HG02981 (cell line): Measurements from ENCODE around the gene ITGAE.
A peak's percentile ranks its signal among the peaks of the same experiment; 100 is the strongest.

Experiments
- ATAC-seq: cut with Tn5 transposase; IDR thresholded peaks from one replicate; pipeline ENCODE4 v1.9.1; 2021; ENCODE audit warnings: mild to moderate bottlenecking, moderate library complexity; ENCODE audit not compliant: unreplicated experiment

ITGAE gene

DNA sequence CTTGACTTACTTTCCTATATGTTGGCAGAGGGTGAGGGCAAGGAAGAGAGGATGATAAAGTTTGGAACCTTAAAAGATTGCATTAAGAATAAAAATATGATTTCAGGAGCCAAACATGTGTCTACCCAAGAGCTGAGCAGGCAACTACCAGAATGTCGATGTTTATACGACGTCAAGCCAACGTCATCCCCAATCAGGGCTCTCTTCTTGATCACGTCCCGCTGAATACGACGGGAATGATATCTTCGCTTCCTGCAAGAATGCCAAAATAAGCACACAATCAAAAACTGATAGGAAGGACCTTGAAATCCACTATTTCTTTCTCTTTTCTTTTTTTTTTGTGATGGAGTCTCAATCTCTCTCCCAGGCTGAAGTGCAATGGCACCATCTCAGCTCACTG lies 20.1 kb upstream of the ITGAE start:
- ATAC-seq: no peak

DNA sequence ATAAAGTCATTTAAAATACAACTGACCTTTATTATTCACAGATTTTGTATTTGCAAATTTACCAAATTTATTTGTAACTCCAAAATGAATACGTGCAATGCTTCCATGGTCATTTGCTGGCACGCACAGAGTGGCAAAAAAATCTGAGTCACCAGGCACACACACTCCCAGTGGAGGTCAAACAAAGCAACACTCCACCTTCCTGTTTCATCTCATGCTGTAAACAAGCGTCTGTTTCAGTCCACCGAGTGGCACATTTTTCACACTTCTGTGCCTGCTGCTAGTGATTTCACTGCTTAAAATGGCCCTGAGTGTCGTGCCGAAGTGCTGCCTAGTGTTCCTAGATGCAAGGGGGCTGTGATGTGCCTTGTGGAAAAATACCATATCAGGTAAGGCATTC lies 17.8 kb upstream of the ITGAE start:
- ATAC-seq: no peak

DNA sequence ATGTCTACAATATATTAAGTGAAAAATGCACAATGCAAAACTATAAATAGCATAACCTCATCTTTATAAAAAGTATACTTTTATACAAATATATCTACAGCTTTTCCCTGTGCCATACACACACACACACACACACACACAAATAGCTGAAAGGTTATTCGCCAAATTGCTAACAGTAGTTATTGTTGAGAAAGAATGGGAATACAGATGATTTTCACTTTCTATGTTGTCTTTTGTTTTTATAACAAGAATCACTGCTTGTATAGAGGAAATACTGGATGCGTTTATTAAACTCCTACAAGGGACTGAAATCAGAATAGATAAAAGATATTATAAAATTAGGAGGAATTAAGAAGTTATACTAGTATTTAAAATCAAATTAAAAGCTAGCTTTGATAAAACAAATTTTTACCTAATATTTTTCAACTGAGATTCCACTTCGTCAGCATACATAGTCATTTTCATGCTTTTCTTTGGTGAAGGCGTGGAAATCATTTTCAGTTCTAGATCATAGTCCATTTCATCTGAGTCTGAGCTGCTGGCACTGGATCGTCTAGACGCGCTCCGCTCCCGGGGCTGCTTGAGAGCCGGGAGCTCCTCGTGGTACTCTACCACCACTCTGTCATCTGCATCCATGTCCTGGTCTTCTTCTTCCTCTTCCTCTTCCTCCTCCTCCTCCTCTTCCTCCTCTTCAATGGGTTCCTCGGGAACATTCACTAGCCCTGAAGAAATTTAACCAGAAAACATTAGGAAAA lies 17.0 kb upstream of the ITGAE start:
- ATAC-seq: no peak

DNA sequence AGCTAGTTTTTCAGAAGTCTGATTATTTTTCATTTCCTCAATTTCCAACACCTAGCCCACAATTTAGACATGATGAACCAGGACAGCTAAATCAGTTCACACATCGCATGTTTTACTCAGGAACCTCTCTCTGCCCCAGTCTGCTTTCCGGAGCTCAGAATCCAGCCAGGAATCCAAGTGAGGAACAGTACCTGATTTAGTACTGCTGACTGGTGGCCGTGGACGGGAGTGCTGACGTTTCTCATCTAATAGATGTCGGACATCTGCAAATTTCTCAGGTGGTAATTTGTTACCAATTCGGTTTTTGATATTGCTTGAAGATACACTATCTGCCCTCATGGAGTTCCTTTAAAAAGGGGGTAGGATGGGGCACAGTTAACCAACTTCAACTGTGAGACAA lies 14.9 kb upstream of the ITGAE start:
- ATAC-seq: no peak

DNA sequence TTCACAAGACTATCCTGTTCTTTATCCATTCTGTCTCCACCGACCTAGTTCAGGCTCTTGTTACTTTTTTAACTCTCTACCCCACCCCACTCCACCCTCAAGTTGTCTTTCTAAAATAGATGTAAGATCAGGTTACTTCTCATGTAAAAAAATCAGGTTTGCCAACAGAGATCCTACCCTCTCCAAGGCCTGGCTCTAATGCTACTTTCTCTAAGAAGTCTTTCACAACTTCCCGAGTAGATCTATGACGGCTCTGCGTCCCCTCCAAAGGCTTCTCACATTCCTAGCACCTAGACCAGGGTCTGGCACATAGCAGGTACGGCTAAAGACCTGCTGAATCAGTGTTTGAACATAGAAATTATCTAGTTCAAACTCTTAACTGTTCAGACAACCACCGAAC lies 14.1 kb upstream of the ITGAE start:
- ATAC-seq: no peak

DNA sequence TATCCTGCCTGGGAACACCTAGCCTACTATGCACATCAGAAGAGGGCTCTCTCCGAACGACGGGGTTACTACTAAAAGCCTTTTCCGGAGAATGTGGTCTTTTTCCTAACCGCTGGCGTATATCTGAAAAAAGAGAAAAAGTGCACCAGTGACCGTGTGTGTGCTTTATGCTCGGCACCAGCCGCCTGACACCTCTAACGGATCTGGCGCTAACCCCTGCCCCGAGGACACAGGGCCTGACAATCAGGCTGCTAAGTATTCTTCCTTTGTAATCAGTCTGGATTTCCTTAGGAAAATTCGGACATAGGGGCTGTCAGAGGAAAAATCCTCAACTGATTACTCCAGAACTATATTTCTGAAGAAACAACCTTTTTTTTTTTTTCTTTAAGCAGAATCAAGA lies 13.4 kb upstream of the ITGAE start:
- ATAC-seq: no peak

DNA sequence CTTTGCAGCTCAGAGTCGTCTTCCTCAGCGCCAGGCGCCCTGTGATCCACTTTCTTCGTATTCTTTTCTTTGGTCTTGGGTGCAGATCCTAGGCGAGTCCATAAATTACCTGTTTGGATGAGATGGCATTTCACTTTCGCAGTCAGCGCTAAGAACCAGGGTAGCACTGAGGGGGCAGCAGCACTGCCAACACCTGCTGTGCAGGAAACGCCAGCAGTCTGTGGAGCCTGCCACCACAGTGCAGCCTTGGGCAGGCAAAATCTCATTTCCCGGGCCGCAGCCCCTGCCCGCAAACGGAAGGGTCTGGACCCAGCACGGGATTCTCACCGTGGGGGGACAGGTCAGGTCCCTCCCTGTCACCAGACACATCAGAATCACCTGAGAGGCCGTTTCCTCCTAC lies 12.2 kb upstream of the ITGAE start:
- no peak for ATAC-seq

DNA sequence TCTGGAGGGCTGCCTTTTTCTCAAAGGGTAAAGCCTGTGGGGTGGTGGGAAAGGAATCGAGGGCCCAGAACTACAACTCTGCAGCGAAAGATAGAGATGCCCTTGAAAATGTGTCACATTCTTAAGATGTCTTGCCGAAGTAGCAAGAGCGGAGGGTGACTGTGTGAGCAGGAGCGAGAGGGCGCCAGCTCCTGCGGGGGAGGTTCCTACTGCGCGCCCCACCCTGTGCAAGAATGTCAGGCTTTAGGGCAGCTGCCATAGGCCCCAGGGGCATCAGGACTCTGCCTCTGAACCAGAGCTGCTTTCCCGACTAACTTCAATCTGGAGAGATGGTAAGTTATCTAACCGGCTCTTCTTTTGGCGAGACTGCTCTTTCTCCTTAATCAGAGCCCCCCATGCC lies 11.8 kb upstream of the ITGAE start:
- ATAC-seq: no peak

DNA sequence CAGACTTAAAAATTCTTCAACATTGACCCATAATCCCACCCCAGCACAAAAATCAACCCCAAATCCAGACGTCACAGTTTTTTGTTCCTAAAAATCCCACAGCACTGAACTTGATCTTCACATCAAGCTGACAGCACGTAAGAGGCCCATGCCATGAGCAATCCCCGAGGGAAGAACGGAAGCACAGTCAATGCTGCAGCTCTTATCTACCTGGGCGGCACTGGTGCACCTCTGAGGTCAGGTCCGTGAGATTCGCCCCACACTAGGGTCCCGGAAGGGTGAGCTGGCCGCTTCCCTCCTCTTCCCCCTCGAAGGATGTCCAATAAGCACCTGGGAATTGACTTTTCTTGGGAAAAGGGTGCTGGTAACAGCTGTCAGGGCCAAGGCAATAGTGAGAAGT lies 11.3 kb upstream of the ITGAE start:
- no peak for ATAC-seq

DNA sequence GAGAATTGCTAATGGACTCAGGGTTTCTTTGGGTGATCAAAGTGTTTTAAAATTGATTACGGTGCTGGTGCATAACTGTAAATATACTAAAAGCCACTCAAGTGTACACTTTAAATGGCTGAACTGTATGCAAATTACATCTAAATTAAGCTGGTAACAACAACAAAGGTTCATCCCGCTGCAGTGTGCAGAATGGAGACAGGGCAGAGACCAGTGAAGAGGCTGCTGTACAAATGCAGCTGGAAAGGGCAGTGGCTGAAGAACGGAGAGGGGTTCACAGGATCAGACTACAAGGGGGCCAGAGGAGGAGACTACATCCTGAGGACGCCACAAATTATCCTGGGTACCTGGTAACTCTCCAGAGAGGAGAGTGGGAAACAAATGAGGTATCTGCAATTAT lies 9.0 kb upstream of the ITGAE start:
- no peak for ATAC-seq

DNA sequence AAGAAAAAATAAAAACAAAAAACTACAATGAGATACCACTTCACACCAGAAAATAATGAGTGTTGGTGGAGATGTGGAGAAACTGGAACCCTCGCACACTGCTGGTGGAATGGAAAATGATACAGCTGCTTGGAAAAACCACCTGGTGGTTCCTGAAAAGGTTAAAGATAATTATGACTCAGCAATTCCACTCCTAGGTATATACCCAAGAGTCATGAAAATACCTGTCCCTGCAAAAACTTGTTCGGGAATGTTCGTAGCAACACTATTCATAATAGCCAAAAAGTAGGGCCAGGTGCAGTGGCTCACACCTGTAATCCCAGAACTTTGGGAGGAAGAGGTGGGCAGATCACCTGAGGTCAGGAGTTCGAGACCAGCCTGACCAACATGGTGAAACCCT lies 8.1 kb upstream of the ITGAE start:
- ATAC-seq: no peak

DNA sequence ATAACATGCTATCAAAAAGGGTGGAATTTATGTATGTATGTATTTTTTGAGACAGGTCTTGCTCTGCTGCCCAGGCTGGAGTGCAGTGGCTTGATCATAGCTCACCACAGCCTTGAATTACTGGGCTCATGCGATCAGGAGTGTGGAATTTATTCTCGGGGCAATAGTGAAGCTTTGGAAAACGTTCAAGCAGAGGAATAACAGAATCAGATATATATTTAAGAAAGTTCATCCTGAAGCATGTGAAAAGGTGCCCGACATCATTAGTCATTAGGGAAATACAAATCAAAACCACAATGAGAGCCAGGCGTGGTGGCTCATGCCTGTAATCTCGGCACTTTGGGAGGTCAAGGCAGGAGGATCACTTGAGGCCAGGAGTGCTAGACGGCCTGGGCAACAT lies 7.7 kb upstream of the ITGAE start:
- ATAC-seq: no peak

DNA sequence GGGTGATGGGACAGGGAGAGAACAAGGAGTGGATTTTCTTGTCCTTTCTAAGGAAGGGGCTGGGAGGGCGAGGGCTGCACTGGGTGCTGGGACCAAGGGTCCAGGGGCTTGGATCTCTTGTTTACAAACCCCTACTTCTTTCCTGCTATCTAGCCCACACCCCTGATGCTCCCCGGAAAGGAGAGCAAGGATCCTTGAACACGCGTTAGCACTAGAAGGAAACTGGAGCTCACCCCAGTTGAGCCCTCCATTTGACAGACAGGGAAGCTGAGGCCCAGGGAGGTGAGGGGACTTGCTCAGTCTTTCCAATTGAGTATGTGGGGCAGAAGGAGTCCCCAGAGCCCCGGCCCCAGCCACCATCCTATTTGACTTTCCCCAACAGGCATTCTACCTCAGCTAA lies 4.6 kb upstream of the ITGAE start:
- no peak for ATAC-seq

DNA sequence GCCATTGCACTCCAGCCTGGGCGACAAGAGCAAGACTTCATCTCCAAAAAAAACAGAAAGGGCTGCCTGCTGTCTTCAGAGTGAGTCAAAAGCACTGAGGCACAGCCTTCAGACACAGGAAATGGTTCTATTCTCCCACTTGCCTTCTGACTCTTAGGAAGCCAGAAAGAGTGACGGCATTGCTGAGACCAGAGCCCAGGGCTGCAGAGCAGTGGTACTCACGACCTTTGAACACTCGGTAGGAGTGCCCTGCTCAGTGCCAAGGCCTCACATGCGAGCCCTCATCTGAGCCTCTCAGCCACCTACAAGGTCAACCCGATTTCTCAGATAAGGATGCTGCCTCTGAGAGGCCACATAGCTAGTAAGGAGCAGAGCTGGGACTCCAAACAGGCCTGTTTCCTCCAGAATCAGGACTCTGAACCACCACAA lies 3.5 kb upstream of the ITGAE start:
- peak; percentile 69 for ATAC-seq

DNA sequence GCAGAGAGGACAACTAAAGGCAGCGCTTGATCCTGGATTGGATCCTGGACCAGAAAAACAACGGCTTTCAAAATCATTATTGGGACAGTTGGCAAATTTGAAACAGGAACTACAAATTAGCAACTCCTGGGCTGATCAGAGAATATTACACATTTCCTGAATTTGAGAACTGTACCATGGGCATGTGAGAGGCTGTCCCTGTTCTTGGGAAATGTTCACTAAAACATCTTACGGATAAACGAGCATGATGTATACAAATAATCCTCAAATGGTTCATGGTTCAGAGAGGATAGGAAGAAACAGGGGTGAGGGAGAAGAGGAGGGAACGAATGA lies 2.3 kb upstream of the ITGAE start:
- no peak for ATAC-seq

DNA sequence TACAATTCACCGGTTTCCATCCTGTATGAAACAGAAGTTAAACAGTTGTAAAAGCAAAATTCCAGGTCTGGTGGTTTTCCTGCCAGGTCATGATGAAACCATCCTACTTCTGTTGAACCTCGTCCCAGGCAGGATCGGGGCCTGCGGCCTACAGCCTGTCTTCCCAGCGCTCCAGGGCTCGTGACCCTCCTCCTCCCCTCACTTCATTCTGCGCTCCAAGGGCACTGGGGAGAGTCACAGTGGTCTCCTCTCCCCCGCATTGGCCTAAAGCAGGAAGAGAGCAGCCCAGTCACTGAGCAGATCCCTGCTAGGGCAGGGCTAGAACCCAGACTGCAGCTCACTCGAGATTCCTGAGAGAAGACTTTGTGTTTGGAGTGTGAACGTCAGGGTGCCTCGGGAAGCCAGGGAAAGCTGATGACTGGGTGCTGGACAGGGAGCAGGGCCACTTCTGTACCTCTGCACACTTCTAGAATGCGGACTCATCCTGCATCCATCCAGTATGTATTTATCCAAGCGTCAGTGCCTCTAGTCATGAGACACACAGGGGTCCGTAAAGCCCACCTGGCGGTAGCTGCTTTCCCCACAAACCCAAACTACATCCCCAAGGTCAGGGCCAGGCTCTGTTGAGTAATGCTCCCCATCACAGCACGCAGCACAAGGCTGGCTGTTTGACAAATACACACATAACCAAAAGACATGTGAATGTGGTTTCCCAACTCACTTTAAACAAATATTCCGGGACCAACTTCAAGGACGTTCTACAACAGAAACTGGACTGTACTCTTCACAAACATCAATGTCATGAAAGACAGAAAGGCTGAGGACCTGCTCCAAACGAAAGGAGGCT lies 1.7 kb upstream of the ITGAE start:
- no peak for ATAC-seq

DNA sequence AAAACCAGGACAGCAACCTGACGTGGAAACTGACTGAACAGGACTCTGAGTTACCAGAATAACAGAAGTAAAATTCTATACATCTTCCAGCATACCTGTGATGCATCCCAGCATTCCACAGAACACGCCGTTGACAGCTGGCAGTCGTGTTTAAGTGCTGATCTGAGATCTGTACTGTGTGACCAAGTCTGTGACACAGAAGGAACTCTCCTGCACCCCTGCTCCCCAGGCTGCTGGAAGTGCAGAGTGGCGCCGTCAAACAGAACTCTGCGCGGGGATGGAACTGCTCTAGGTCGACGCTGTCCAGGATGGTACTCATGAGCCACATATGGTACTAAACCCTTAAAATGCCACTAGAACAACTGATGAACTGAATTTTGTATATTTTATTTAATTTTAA lies 804 bp upstream of the ITGAE start:
- ATAC-seq: no peak

DNA sequence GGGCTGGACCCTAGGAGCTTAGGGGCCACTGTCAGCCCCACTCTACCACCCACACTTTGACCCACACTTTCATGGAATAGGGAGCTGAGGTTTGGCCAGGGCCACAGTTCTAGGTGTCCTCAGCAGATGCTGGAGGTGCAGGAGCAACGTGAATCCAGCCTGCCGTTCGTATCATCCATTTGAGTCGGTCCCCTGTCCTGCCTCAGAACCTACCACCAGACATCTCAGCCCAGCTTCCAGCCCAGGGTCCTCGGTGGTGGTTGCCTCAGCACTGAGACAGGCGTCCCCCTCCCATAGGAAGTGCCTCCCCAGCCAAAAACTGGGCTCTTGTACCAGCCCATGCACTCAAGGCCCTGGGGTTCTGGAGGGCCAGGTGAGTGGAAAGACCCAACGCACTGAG lies 359 bp upstream of the ITGAE start:
- ATAC-seq: no peak

DNA sequence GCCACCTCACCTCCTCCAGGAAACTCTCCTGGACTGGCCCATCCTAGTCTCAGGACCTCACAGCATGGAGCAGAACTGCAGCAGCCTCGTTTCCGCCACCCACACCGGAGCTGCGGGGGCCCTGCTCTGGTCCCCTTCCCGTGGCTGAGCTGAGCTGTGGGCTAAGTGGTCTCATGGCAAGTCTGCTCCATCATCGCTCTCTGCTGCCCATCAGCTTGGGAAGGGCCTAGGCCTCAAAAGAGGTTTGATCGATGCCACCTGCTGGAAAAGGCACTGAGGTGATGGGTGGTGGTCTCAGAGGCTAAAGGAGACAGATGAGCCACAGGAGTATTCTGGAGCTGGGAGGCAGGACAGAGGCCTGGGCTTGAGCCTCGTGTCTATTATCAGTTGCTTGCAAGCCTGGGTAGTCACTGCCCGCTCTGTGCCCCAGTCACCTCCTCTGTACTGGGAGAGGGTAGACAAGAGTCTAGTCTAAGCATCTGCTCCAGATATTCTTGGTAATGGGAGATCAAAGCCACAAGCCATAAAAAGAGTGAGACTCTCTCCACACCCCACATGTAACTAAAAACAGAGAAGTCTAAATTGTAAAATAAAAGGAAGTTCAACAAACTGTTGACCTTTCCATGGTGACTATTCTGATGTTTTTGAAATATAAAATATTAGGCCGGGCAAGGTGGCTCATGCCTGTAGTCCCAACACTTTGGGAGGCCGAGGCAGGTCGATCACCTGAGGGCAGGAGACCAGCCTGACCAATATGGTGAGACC lies 1.6 kb downstream of the ITGAE start:
- ATAC-seq: no peak

DNA sequence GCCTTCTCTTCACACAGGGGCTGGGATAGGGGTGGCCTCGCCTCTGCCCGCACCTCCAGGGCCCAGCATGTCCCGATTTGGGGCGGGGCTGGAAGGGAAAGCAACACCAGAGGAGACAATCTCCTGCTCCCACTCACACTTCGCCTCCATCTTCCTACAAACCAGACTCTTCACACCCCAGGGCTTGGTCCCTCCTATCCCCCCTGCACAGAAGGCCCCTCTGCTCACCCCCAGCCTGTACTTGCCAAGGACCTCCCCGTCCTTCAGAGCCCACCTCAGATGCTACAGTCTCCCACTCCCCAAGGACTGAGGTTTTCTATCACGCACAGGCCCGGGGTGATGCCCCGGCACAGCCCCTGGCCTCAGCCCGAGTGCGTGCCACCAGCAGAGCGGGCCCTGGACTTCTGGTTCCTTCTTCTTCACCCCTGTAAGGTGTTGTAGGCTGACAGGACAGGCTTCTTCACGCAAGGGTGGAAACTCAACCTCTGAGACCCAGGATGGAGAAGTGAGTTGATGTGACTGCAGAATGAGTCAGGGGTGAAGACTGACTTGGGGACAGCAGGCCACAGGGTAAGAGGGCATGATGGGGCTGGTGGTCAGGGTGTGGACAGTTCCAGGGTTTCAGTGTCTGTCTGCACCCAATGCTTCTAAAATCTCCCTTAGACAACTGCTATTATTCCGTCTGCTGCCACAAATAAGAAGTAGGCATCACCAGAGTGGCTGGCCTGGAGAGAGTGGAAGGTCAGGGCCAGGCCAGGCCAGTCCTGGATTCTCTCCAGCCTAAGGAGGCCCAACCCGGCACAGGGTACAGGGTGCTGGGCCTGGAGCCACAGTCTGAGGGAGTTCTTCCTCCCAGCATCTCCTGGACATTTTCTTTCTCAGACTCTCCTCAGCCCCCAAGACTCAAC lies 2.5 kb downstream of the ITGAE start:
- no peak for ATAC-seq

DNA sequence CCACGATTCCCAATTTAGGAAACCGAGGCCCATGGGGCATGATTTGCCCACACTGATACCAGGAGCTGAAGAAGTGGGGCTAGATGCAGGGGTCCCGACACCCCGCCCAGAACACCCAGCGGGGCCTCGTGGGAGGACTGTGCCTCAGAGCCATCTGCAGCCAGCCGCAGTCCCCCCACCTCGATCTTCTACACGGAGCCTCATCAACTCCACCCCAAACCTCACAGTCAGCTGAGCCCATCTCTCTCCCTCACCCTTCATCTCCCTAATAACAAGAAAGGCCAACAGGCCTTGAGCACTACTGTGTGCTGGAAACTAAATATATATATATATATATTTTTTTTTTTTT lies 4.2 kb downstream of the ITGAE start:
- peak; percentile 13 for ATAC-seq
